HUES6 (cell line): Measurements from ENCODE around the gene RIN3.

ENCODE experiments used
- H3K27ac ChIP-seq: 2 replicates; pipeline ENCODE4 v1.7.0; 2013; ENCODE audit warnings: low read depth, mild to moderate bottlenecking, low read length, inconsistent platforms
- H3K27me3 ChIP-seq: 2 replicates; pipeline ENCODE4 v1.6.1; 2013; ENCODE audit warnings: low read length; ENCODE audit not compliant: control insufficient read depth, insufficient read depth
- H3K36me3 ChIP-seq: 2 replicates; pipeline ENCODE4 v1.6.1; 2013; ENCODE audit warnings: low read length; ENCODE audit not compliant: control insufficient read depth, insufficient read depth
- H3K4me1 ChIP-seq: 2 replicates; pipeline ENCODE4 v1.6.1; 2013; ENCODE audit warnings: low read length; ENCODE audit not compliant: control insufficient read depth, insufficient read depth
- H3K4me3 ChIP-seq: 2 replicates; pipeline ENCODE4 v1.5.1; 2013; ENCODE audit warnings: low read depth, low read length
- H3K9ac ChIP-seq: one replicate; pipeline ENCODE4 v1.6.1; 2013; ENCODE audit warnings: mild to moderate bottlenecking, low read length
- H3K9me3 ChIP-seq: 2 replicates; pipeline ENCODE4 v1.6.1; 2013; ENCODE audit warnings: low read depth, low read length; ENCODE audit not compliant: control insufficient read depth, insufficient read depth

The RIN3 gene

GRCh38 chr14:92724516-92725340 lies 211.1 kb downstream of the RIN3 start:
- H3K36me3 ChIP-seq = 0 out of 2 replicates have a peak, but pooled peaks cover 4% of the 10 kb centered on the region
- H3K4me3 ChIP-seq = no peak overlapping the region
- H3K27me3 ChIP-seq = no peaks in the 10 kb centered on the region
- no peak overlapping the region for H3K27ac ChIP-seq
- no peak overlapping the region for H3K9ac ChIP-seq
- no peaks in the 10 kb centered on the region; the same call in 1 of the 2 replicates for H3K4me1 ChIP-seq
- no peaks in the 10 kb centered on the region for H3K9me3 ChIP-seq

- Histone ChIP-seq H3K27ac (no peak overlapping the region), H3K27me3 (no peaks in the 10 kb centered on the region), H3K4me3 (no peak overlapping the region), H3K9ac (no peak overlapping the region), H3K9me3 (no peaks in the 10 kb centered on the region), H3K4me1 (no peaks in the 10 kb centered on the region; the same call in 1 of the 2 replicates), H3K36me3 (peaks cover 8% of the 10 kb centered on the region)
Measured at GRCh38 chr14:92726135-92726932, 212.8 kb downstream of the RIN3 start.

- Histone ChIP-seq H3K27ac (no peak overlapping the region), H3K9ac (no peak overlapping the region), H3K4me3 (no peak overlapping the region), H3K9me3 (no peaks in the 10 kb centered on the region), H3K4me1 (no peaks in the 10 kb centered on the region; the same call in 1 of the 2 replicates), H3K27me3 (no peaks in the 10 kb centered on the region), H3K36me3 (peaks cover 14% of the 10 kb centered on the region)
Measured at GRCh38 chr14:92726933-92727262, 213.3 kb downstream of the RIN3 start.

- H3K36me3 ChIP-seq = peaks cover 18% of the 10 kb centered on the region
- H3K27ac ChIP-seq = no peak overlapping the region
- no peaks in the 10 kb centered on the region for H3K27me3 ChIP-seq
- no peaks in the 10 kb centered on the region for H3K9me3 ChIP-seq
- H3K4me3 ChIP-seq = no peak overlapping the region
- H3K9ac ChIP-seq = no peak overlapping the region
- no peaks in the 10 kb centered on the region; the same call in 1 of the 2 replicates for H3K4me1 ChIP-seq
Measured at GRCh38 chr14:92728759-92729364, 215.3 kb downstream of the RIN3 start.

GRCh38 chr14:92729634-92730358 lies 216.2 kb downstream of the RIN3 start:
- Histone ChIP-seq H3K27me3 (no peaks in the 10 kb centered on the region), H3K36me3 (peaks cover 18% of the 10 kb centered on the region), H3K4me1 (no peaks in the 10 kb centered on the region; the same call in 1 of the 2 replicates), H3K9me3 (no peaks in the 10 kb centered on the region), H3K27ac (no peak overlapping the region), H3K4me3 (no peak overlapping the region), H3K9ac (no peak overlapping the region)

GRCh38 chr14:92731622-92732115 lies 218.1 kb downstream of the RIN3 start:
- no peak overlapping the region for H3K27ac ChIP-seq
- H3K27me3 ChIP-seq = no peaks in the 10 kb centered on the region
- H3K9ac ChIP-seq = no peak overlapping the region
- H3K4me3 ChIP-seq = no peak overlapping the region
- H3K9me3 ChIP-seq = no peaks in the 10 kb centered on the region
- H3K36me3 ChIP-seq = peaks cover 18% of the 10 kb centered on the region
- H3K4me1 ChIP-seq = no peaks in the 10 kb centered on the region; the same call in 1 of the 2 replicates

- Histone ChIP-seq H3K27ac (no peak overlapping the region), H3K27me3 (no peaks in the 10 kb centered on the region), H3K4me3 (no peak overlapping the region), H3K4me1 (peaks cover 9% of the 10 kb centered on the region), H3K9me3 (no peaks in the 10 kb centered on the region), H3K36me3 (peaks cover 18% of the 10 kb centered on the region), H3K9ac (no peak overlapping the region)
Measured at GRCh38 chr14:92733007-92733406, 219.4 kb downstream of the RIN3 start.

GRCh38 chr14:92734618-92735017 lies 221.0 kb downstream of the RIN3 start:
- H3K4me3 ChIP-seq = no peak overlapping the region
- H3K27me3 ChIP-seq = no peaks in the 10 kb centered on the region
- H3K4me1 ChIP-seq = peaks cover 9% of the 10 kb centered on the region
- no peak overlapping the region for H3K27ac ChIP-seq
- peaks cover 18% of the 10 kb centered on the region for H3K36me3 ChIP-seq
- H3K9ac ChIP-seq = no peak overlapping the region
- H3K9me3 ChIP-seq = no peaks in the 10 kb centered on the region

- Histone ChIP-seq H3K9ac (no peak overlapping the region), H3K27ac (no peak overlapping the region), H3K4me3 (no peak overlapping the region), H3K4me1 (peaks cover 9% of the 10 kb centered on the region), H3K9me3 (no peaks in the 10 kb centered on the region), H3K36me3 (peaks cover 18% of the 10 kb centered on the region), H3K27me3 (no peaks in the 10 kb centered on the region)
Measured at GRCh38 chr14:92735344-92735743, 221.8 kb downstream of the RIN3 start.

GRCh38 chr14:92737206-92737605 lies 223.6 kb downstream of the RIN3 start:
- Histone ChIP-seq H3K4me1 (peaks cover 9% of the 10 kb centered on the region), H3K27ac (no peak overlapping the region), H3K9me3 (no peaks in the 10 kb centered on the region), H3K9ac (no peak overlapping the region), H3K27me3 (no peaks in the 10 kb centered on the region), H3K36me3 (peaks cover 5% of the 10 kb centered on the region), H3K4me3 (no peak overlapping the region)
